ENCODE results near the gene CHD6. TPM values are rescaled to one million over a fixed set of nuclear protein-coding genes. Genes with fewer than 3 reads are reported as not detected.

Gene CHD6
- polyA plus RNA-seq, 1 donor (not counting 4 experiments of a cell fraction or from before 2014, with no cell fraction given): 6.8 TPM

DNA sequence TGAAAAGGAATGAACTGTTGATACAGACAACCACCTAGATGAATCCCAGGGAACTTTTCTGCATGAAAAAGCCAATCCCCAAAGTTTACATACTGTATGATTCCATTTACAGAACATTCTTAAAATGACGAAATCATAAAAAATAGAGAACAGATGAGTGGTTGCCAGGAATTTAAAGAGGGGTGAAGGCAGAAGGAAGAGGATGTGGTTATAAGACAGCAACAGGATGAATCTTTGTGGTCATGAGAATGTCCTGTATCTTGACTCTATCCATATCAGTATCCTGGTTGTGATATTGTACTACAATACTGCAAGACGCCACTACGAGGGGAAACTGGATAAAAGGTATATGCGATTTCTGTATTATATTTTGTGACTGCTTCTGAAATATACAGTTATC, 181.5 kb downstream of the CHD6 start:
- no peak overlapping the region for H3K4me3 ChIP-seq (ENCODE audit: control insufficient read depth in 2 of 3, extremely low read depth in 1 of 3, insufficient read depth in 2 of 3, low read depth in 1 of 3, low read length in 3 of 3)
- no peaks in the 10 kb centered on the region for H3K9me1 ChIP-seq (ENCODE audit: control insufficient read depth, extremely low read depth, insufficient read depth, low read length)
- no peak for TF ChIP-seq EZH2 (IDR thresholded peaks at IDR 0.05; ENCODE audit: low read length)
- TF ChIP-seq, protein P1, sequence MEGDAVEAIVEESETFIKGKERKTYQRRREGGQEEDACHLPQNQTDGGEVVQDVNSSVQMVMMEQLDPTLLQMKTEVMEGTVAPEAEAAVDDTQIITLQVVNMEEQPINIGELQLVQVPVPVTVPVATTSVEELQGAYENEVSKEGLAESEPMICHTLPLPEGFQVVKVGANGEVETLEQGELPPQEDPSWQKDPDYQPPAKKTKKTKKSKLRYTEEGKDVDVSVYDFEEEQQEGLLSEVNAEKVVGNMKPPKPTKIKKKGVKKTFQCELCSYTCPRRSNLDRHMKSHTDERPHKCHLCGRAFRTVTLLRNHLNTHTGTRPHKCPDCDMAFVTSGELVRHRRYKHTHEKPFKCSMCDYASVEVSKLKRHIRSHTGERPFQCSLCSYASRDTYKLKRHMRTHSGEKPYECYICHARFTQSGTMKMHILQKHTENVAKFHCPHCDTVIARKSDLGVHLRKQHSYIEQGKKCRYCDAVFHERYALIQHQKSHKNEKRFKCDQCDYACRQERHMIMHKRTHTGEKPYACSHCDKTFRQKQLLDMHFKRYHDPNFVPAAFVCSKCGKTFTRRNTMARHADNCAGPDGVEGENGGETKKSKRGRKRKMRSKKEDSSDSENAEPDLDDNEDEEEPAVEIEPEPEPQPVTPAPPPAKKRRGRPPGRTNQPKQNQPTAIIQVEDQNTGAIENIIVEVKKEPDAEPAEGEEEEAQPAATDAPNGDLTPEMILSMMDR (optimal IDR thresholded peaks at IDR 0.05 in 1 of 3, IDR thresholded peaks at IDR 0.05 in 1 of 3, conservative IDR thresholded peaks at IDR 0.05 in 1 of 3; ENCODE audit: extremely low read depth in 1 of 3, insufficient read depth in 2 of 3, low read length in 3 of 3): no peak
- no peak overlapping the region for H3K4me2 ChIP-seq (ENCODE audit: control insufficient read depth, extremely low read depth, insufficient read depth, low read depth, low read length)
- H3K27ac ChIP-seq (ENCODE audit: control insufficient read depth, insufficient read depth, low read length): no peak overlapping the region
- no peaks in the 10 kb centered on the region for H3K79me2 ChIP-seq (ENCODE audit: control insufficient read depth, insufficient read depth, low read length)
- H3K4me1 ChIP-seq (ENCODE audit: control insufficient read depth, extremely low read depth, insufficient read depth, low read length): no peaks in the 10 kb centered on the region
- H3K27me3 ChIP-seq (ENCODE audit: control insufficient read depth, extremely low read depth, insufficient read depth, low read length): no peaks in the 10 kb centered on the region
- no peak overlapping the region for H3K9ac ChIP-seq (ENCODE audit: control insufficient read depth, extremely low read depth, insufficient read depth, low read length)
- dilution Hi-C loops (cut with MboI; ENCODE audit: extremely low pct_ligation_motif_present, low sequenced_read_pairs): no loop called here
- H4K20me1 ChIP-seq (ENCODE audit: control insufficient read depth, extremely low read depth, insufficient read depth, low read length): no peaks in the 10 kb centered on the region
- H2AFZ ChIP-seq (ENCODE audit: control insufficient read depth, low read length): no peak overlapping the region
- peak; percentile 4 for DNase-seq (ENCODE audit: low read depth, low spot score)
- H3K9me3 ChIP-seq (ENCODE audit: control insufficient read depth, low read depth, low read length): no peaks in the 10 kb centered on the region
- peaks cover 0 to 3% of the 10 kb centered on the region in 2 experiments for H3K36me3 ChIP-seq (ENCODE audit: control insufficient read depth in 2 of 2, extremely low read depth in 1 of 2, insufficient read depth in 2 of 2, low read length in 2 of 2)
- no peak for FAIRE-seq

DNA sequence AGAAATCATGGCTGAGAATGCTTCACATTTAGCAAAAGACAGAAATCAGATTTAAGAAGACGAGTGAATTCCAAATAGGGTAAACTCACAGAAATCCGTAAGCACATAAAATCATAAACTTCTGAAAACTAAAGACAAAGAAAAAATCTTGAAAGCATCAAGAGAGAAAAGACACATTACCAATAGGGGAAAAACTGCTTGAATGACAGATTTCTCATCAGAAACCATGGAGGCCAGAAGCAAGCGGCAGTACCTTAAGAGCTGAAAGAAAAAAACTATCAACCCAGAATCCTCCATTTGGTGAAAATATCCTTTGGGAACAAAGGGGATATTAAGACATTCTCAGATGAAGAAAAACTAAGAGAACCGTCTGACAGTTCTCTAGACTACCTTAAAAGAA, 185.0 kb downstream of the CHD6 start:
- FAIRE-seq (no peak), DNase-seq (ENCODE audit: low read depth, low spot score) (no peak)
- Histone ChIP-seq H2AFZ (ENCODE audit: control insufficient read depth, low read length) (no peak overlapping the region), H3K9ac (ENCODE audit: control insufficient read depth, extremely low read depth, insufficient read depth, low read length) (no peak overlapping the region), H3K4me1 (ENCODE audit: control insufficient read depth, extremely low read depth, insufficient read depth, low read length) (peaks cover 5% of the 10 kb centered on the region), H3K4me3 (ENCODE audit: control insufficient read depth in 2 of 3, extremely low read depth in 1 of 3, insufficient read depth in 2 of 3, low read depth in 1 of 3, low read length in 3 of 3) (no peak overlapping the region), H3K27ac (ENCODE audit: control insufficient read depth, insufficient read depth, low read length) (no peak overlapping the region), H4K20me1 (ENCODE audit: control insufficient read depth, extremely low read depth, insufficient read depth, low read length) (no peaks in the 10 kb centered on the region), H3K9me3 (ENCODE audit: control insufficient read depth, low read depth, low read length) (no peaks in the 10 kb centered on the region), H3K27me3 (ENCODE audit: control insufficient read depth, extremely low read depth, insufficient read depth, low read length) (no peaks in the 10 kb centered on the region), H3K4me2 (ENCODE audit: control insufficient read depth, extremely low read depth, insufficient read depth, low read depth, low read length) (no peak overlapping the region), H3K79me2 (ENCODE audit: control insufficient read depth, insufficient read depth, low read length) (no peaks in the 10 kb centered on the region), H3K9me1 (ENCODE audit: control insufficient read depth, extremely low read depth, insufficient read depth, low read length) (no peaks in the 10 kb centered on the region), H3K36me3 (ENCODE audit: control insufficient read depth in 2 of 2, extremely low read depth in 1 of 2, insufficient read depth in 2 of 2, low read length in 2 of 2) (peaks cover 0 to 1% of the 10 kb centered on the region in 2 experiments)
- dilution Hi-C loops (cut with MboI; ENCODE audit: extremely low pct_ligation_motif_present, low sequenced_read_pairs): no loop called here
- TF ChIP-seq, protein P1 (optimal IDR thresholded peaks at IDR 0.05 in 1 of 3, IDR thresholded peaks at IDR 0.05 in 1 of 3, conservative IDR thresholded peaks at IDR 0.05 in 1 of 3; ENCODE audit: extremely low read depth in 1 of 3, insufficient read depth in 2 of 3, low read length in 3 of 3): no peak
- TF ChIP-seq EZH2 (IDR thresholded peaks at IDR 0.05; ENCODE audit: low read length): no peak

All from keratinocyte (primary cell).